Body of pancreas (tissue), 4 donors: ENCODE measurements around the gene PDE8B. TPM values are rescaled to one million over a fixed set of nuclear protein-coding genes. Genes with fewer than 3 reads are reported as not detected.

Experiments
- ATAC-seq: fragments of 150-250 bp; one replicate; pipeline ENCODE4 v1.9.1; 2016
- DNase-seq, 4 donors: peaks; one replicate each; pipeline ENCODE4 v3.0.0-alpha.2; 2019
- H3K27ac ChIP-seq, 4 donors: fragments of 200-600 bp; sonication (generic); 1 replicate in 3 of 4; 2 replicates in 1 of 4; pipeline versions ENCODE4 v1.5.1 to v1.6.1; 2016 to 2019; ENCODE audit warnings: mild to moderate bottlenecking in 1 of 4, mixed read lengths in 1 of 4, moderate library complexity in 1 of 4
- H3K27me3 ChIP-seq, 2 donors: fragments of 200-600 bp; sonication (generic); one replicate each; pipeline ENCODE4 v1.6.0; 2016; ENCODE audit warnings: mild to moderate bottlenecking in 1 of 2
- H3K36me3 ChIP-seq, 2 donors: fragments of 200-600 bp; sonication (generic); replicated peaks in 1 of 2; 2 replicates each; pipeline ENCODE4 v1.5.1; 2016; ENCODE audit warnings: low read depth in 2 of 2; ENCODE audit not compliant: insufficient read depth in 1 of 2
- H3K4me1 ChIP-seq: fragments of 200-600 bp; sonication (generic); one replicate; pipeline ENCODE4 v1.6.0; 2016
- H3K4me3 ChIP-seq, 2 donors: fragments of 200-600 bp; sonication (generic); 1 replicate in 1 of 2; 2 replicates in 1 of 2; pipeline ENCODE4 v1.5.1; 2016 to 2019
- H3K9me3 ChIP-seq, 3 donors: fragments of 200-600 bp; sonication (generic); 1 replicate in 2 of 3; 2 replicates in 1 of 3; pipeline ENCODE4 v1.5.1; 2016
- CTCF ChIP-seq, 7 experiments: fragments of 450-650 bp in 4 of 7; fragments of 200-600 bp in 3 of 7; sonication (generic) in 3 of 7; IDR thresholded peaks; one replicate each; pipeline ENCODE4 v1.5.1; 2016 to 2019; ENCODE audit warnings: antibody characterized with exemption in 7 of 7
- POLR2A ChIP-seq, 3 donors: fragments of 450-650 bp; IDR thresholded peaks; one replicate each; pipeline ENCODE4 v1.6.1; 2016; ENCODE audit warnings: antibody characterized with exemption in 3 of 3, mild to moderate bottlenecking in 2 of 3
- WGBS, 2 donors: methylation state at CpG; one replicate each; pipeline ENCODE4 v1.1.5; 2017; 5-methylcytosine and 5-hydroxymethylcytosine counted together
- intact Hi-C: fragments of 100-400 bp; cut with DNase I; formaldehyde crosslinking; loops from one replicate; pipeline ENCODE4 v1.15.1; 2023
- total RNA-seq, 2 donors: library from RNA; depleted of rRNA; stranded (reverse); fragments of >200 nt; gene quantifications; one replicate each; pipeline ENCODE4 v1.1.0, GENCODE V29; 2016

PDE8B gene
- total RNA-seq, 2 donors from 2014 or later: 8.3 to 15.8 TPM

GRCh38 chr5:77438071-77438470 lies 227.6 kb downstream of the PDE8B start:
- peaks cover 0 to 10% of the 10 kb centered on the region in 2 donors for H3K36me3 ChIP-seq
- 59 to 74% methylated on average over 3 of the region's 3 CpGs for WGBS, 2 donors
- ATAC-seq: no peak

GRCh38 chr5:77443670-77444069 lies 233.2 kb downstream of the PDE8B start:
- Histone ChIP-seq H3K9me3 (no peaks in the 10 kb centered on the region), H3K4me1 (no peaks in the 10 kb centered on the region), H3K27ac (no peak overlapping the region), H3K4me3 (no peak overlapping the region), H3K27me3 (no peaks in the 10 kb centered on the region), H3K36me3 (peaks cover 0 to 8% of the 10 kb centered on the region in 2 donors)
- no peak for TF ChIP-seq POLR2A (IDR thresholded peaks at IDR 0.05)
- no peak for TF ChIP-seq CTCF (IDR thresholded peaks at IDR 0.05)
- intact Hi-C loops: no loop called here
- 82 to 91% methylated on average over 1 of the region's 1 CpG for WGBS, 2 donors
- ATAC-seq (no peak), DNase-seq (no peak)

More at GRCh38 chr5:77438071-77438470, 227.6 kb downstream of the PDE8B start:
- Histone ChIP-seq H3K4me1 (no peaks in the 10 kb centered on the region), H3K27me3 (no peaks in the 10 kb centered on the region), H3K27ac (no peak overlapping the region), H3K9me3 (no peaks in the 10 kb centered on the region), H3K4me3 (no peak overlapping the region)
- DNase-seq: peak in 1 of 4 donors; percentile 14
- intact Hi-C loops: no loop called here
- TF ChIP-seq CTCF (IDR thresholded peaks at IDR 0.05): no peak
- TF ChIP-seq POLR2A (IDR thresholded peaks at IDR 0.05): no peak

GRCh38 chr5:77444356-77444755 lies 233.9 kb downstream of the PDE8B start:
- WGBS, 2 donors: 90 to 92% methylated on average over 1 of the region's 1 CpG

GRCh38 chr5:77448831-77449230 lies 238.4 kb downstream of the PDE8B start:
- TF ChIP-seq POLR2A (IDR thresholded peaks at IDR 0.05): no peak
- TF ChIP-seq CTCF (IDR thresholded peaks at IDR 0.05): no peak
- Histone ChIP-seq H3K4me1 (no peaks in the 10 kb centered on the region), H3K27me3 (no peaks in the 10 kb centered on the region), H3K36me3 (peaks cover 0 to 7% of the 10 kb centered on the region in 2 donors), H3K27ac (no peak overlapping the region), H3K4me3 (no peak overlapping the region), H3K9me3 (no peaks in the 10 kb centered on the region)
- ATAC-seq (no peak), DNase-seq (no peak)
- intact Hi-C loops: no loop called here
- WGBS, 2 donors: 88 to 100% methylated on average over 1 of the region's 1 CpG

More at GRCh38 chr5:77444356-77444755, 233.9 kb downstream of the PDE8B start:
- no peaks in the 10 kb centered on the region for H3K27me3 ChIP-seq
- peaks cover 0 to 8% of the 10 kb centered on the region in 2 donors for H3K36me3 ChIP-seq
- DNase-seq (no peak), ATAC-seq (no peak)
- no peak overlapping the region for H3K4me3 ChIP-seq
- intact Hi-C loops: no loop called here
- no peaks in the 10 kb centered on the region for H3K4me1 ChIP-seq
- no peak overlapping the region for H3K27ac ChIP-seq
- no peaks in the 10 kb centered on the region for H3K9me3 ChIP-seq
- no peak for TF ChIP-seq POLR2A (IDR thresholded peaks at IDR 0.05)
- TF ChIP-seq CTCF (IDR thresholded peaks at IDR 0.05): no peak

GRCh38 chr5:77449277-77449676 lies 238.8 kb downstream of the PDE8B start:
- Histone ChIP-seq H3K36me3 (peaks cover 0 to 7% of the 10 kb centered on the region in 2 donors), H3K9me3 (no peaks in the 10 kb centered on the region), H3K27me3 (no peaks in the 10 kb centered on the region), H3K4me3 (no peak overlapping the region), H3K4me1 (no peaks in the 10 kb centered on the region), H3K27ac (no peak overlapping the region)
- ATAC-seq (no peak), DNase-seq (no peak)
- WGBS, 2 donors: 67 to 100% methylated on average over 1 of the region's 1 CpG
- intact Hi-C loops: no loop called here
- TF ChIP-seq POLR2A (IDR thresholded peaks at IDR 0.05) (no peak), CTCF (IDR thresholded peaks at IDR 0.05) (no peak)
